ENCODE measurements around the gene CLCNKB.

CLCNKB gene

GRCh38 chr1:16094453-16095158, 51.0 kb downstream of the CLCNKB start:
- TF ChIP-seq, protein P1, sequence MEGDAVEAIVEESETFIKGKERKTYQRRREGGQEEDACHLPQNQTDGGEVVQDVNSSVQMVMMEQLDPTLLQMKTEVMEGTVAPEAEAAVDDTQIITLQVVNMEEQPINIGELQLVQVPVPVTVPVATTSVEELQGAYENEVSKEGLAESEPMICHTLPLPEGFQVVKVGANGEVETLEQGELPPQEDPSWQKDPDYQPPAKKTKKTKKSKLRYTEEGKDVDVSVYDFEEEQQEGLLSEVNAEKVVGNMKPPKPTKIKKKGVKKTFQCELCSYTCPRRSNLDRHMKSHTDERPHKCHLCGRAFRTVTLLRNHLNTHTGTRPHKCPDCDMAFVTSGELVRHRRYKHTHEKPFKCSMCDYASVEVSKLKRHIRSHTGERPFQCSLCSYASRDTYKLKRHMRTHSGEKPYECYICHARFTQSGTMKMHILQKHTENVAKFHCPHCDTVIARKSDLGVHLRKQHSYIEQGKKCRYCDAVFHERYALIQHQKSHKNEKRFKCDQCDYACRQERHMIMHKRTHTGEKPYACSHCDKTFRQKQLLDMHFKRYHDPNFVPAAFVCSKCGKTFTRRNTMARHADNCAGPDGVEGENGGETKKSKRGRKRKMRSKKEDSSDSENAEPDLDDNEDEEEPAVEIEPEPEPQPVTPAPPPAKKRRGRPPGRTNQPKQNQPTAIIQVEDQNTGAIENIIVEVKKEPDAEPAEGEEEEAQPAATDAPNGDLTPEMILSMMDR (IDR thresholded peaks at IDR 0.05; ENCODE audit: insufficient read depth, low read depth, low read length, missing control alignments) = no peak
- H3K4me3 ChIP-seq (ENCODE audit: low read depth, low read length) = no peak overlapping the region
- DNase-seq (ENCODE audit: low read depth) = no peak

- no peak overlapping the region for H3K4me3 ChIP-seq (ENCODE audit: low read depth, low read length)
- TF ChIP-seq, protein P1 (IDR thresholded peaks at IDR 0.05; ENCODE audit: insufficient read depth, low read depth, low read length, missing control alignments) = no peak
- DNase-seq (ENCODE audit: low read depth) = no peak
Observed at GRCh38 chr1:16095447-16095846, 51.9 kb downstream of the CLCNKB start.

- no peak for DNase-seq (ENCODE audit: low read depth)
- TF ChIP-seq, protein P1 (IDR thresholded peaks at IDR 0.05; ENCODE audit: insufficient read depth, low read depth, low read length, missing control alignments) = no peak
- no peak overlapping the region for H3K4me3 ChIP-seq (ENCODE audit: low read depth, low read length)
Observed at GRCh38 chr1:16099412-16099811, 55.8 kb downstream of the CLCNKB start.

DNA sequence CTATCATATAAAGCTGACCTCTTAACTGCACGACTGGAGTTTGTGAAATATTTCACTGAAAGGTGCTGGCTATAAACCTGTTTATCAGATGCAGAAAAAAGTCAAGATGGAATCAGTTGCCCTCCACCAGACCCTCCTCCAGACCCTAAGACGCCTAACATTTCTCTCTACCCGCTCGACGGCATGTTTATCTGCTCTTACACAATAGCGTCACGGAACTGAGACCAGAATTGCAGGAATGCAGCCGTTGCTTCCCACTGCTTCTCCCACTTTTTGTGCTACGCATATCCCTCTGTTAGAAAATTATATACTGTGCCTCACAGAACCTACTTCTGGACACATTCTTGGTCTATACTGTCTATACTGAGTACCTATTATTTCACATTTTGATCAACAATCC, 58.0 kb downstream of the CLCNKB start:
- no peak overlapping the region for H3K4me3 ChIP-seq (ENCODE audit: low read depth, low read length)
- DNase-seq (ENCODE audit: low read depth) = no peak
- TF ChIP-seq, protein P1 (IDR thresholded peaks at IDR 0.05; ENCODE audit: insufficient read depth, low read depth, low read length, missing control alignments) = no peak

Data from GM12865 (cell line).